ENCODE results near the gene GPR158.
A peak's percentile ranks its signal among the peaks of the same experiment; 100 is the strongest.

Gene GPR158

GRCh38 chr10:25232204-25232603 is 57.4 kb downstream of the GPR158 start:
- Histone ChIP-seq H3K4ac (ENCODE audit: low read depth, low read length) (no peak overlapping the region), H2BK12ac (ENCODE audit: low read length) (no peak overlapping the region), H3K27ac (ENCODE audit: low read depth, low read length) (no peak overlapping the region), H2AFZ (ENCODE audit: insufficient read depth, low read length, poor library complexity) (no peak overlapping the region), H3K36me3 (ENCODE audit: control insufficient read depth in 1 of 2, insufficient read depth in 2 of 2, low read length in 2 of 2) (no peaks in the 10 kb centered on the region), H3K18ac (ENCODE audit: low read length) (no peak overlapping the region), H2AK5ac (ENCODE audit: low read length) (no peak overlapping the region), H3K9ac (ENCODE audit: low read length) (no peak overlapping the region), H3K9me3 (ENCODE audit: insufficient read depth, low read depth, low read length) (no peaks in the 10 kb centered on the region), H3K79me2 (ENCODE audit: control insufficient read depth, insufficient read depth, low read length, poor library complexity) (no peaks in the 10 kb centered on the region), H2BK120ac (ENCODE audit: insufficient read depth, low read length, poor library complexity) (no peak overlapping the region), H3K14ac (ENCODE audit: low read length) (no peak overlapping the region), H2BK5ac (ENCODE audit: low read depth, low read length, poor library complexity) (no peak overlapping the region), H3K4me1 (ENCODE audit: control insufficient read depth in 1 of 2, insufficient read depth in 2 of 2, low read length in 2 of 2) (no peaks in the 10 kb centered on the region), H3K4me3 (ENCODE audit: low read depth, low read length) (no peak overlapping the region), H3K4me2 (ENCODE audit: low read length) (no peak overlapping the region), H4K8ac (ENCODE audit: low read depth, low read length) (no peak overlapping the region), H4K12ac (ENCODE audit: low read depth, low read length) (no peak overlapping the region), H3K23ac (ENCODE audit: low read length) (no peak overlapping the region), H4K91ac (ENCODE audit: low read depth, low read length) (no peak overlapping the region), H3K79me1 (ENCODE audit: low read length) (no peaks in the 10 kb centered on the region), H3K27me3 (ENCODE audit: insufficient read depth, low read length) (no peaks in the 10 kb centered on the region)
- no CpG with 5 or more reads among the region's 2 CpGs for WGBS (ENCODE audit: extremely low coverage, insufficient coverage, insufficient read length)
- no peak for DNase-seq

GRCh38 chr10:25245165-25245564 is 70.4 kb downstream of the GPR158 start:
- no peak overlapping the region for H4K8ac ChIP-seq (ENCODE audit: low read depth, low read length)
- no peak overlapping the region for H2BK120ac ChIP-seq (ENCODE audit: insufficient read depth, low read length, poor library complexity)
- no peak overlapping the region for H2AK5ac ChIP-seq (ENCODE audit: low read length)
- H3K36me3 ChIP-seq (ENCODE audit: control insufficient read depth in 1 of 2, insufficient read depth in 2 of 2, low read length in 2 of 2), result no peaks in the 10 kb centered on the region
- no peak overlapping the region for H3K14ac ChIP-seq (ENCODE audit: low read length)
- H3K79me2 ChIP-seq (ENCODE audit: control insufficient read depth, insufficient read depth, low read length, poor library complexity), result no peaks in the 10 kb centered on the region
- no peak overlapping the region for H3K18ac ChIP-seq (ENCODE audit: low read length)
- H3K27me3 ChIP-seq (ENCODE audit: insufficient read depth, low read length), result no peaks in the 10 kb centered on the region
- no CpG with 5 or more reads among the region's 1 CpG for WGBS (ENCODE audit: extremely low coverage, insufficient coverage, insufficient read length)
- no peak overlapping the region for H3K23ac ChIP-seq (ENCODE audit: low read length)
- H2AFZ ChIP-seq (ENCODE audit: insufficient read depth, low read length, poor library complexity), result no peak overlapping the region
- H3K4me3 ChIP-seq (ENCODE audit: low read depth, low read length), result no peak overlapping the region
- H3K4me1 ChIP-seq (ENCODE audit: control insufficient read depth in 1 of 2, insufficient read depth in 2 of 2, low read length in 2 of 2), result no peaks in the 10 kb centered on the region
- no peak for DNase-seq
- H3K4ac ChIP-seq (ENCODE audit: low read depth, low read length), result no peak overlapping the region
- no peaks in the 10 kb centered on the region for H3K9me3 ChIP-seq (ENCODE audit: insufficient read depth, low read depth, low read length)
- no peak overlapping the region for H4K91ac ChIP-seq (ENCODE audit: low read depth, low read length)
- no peak overlapping the region for H2BK12ac ChIP-seq (ENCODE audit: low read length)
- no peak overlapping the region for H4K12ac ChIP-seq (ENCODE audit: low read depth, low read length)
- H3K4me2 ChIP-seq (ENCODE audit: low read length), result no peak overlapping the region
- no peak overlapping the region for H3K9ac ChIP-seq (ENCODE audit: low read length)
- H3K27ac ChIP-seq (ENCODE audit: low read depth, low read length), result no peak overlapping the region
- no peaks in the 10 kb centered on the region for H3K79me1 ChIP-seq (ENCODE audit: low read length)
- no peak overlapping the region for H2BK5ac ChIP-seq (ENCODE audit: low read depth, low read length, poor library complexity)

DNA sequence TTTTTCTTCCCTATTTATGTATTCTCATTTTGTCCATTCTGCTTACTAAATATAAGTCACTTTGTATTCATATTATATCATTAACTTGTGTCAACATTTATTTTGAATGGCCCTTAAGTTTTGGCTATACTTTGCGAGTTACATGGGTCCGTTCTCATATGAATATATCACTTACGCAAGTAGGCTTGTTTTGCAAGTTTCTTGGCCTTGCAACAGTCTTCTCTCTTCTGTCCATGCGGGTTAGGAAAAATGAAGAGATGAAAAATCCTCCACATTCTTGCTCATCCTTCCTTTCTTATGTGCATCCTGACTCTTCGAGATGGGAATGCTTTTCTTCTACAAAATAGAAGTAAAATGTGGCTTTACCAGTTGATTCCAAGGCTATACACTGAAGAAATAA is 82.8 kb downstream of the GPR158 start:
- no peak overlapping the region for H4K8ac ChIP-seq (ENCODE audit: low read depth, low read length)

GRCh38 chr10:25261110-25261509 is 86.3 kb downstream of the GPR158 start:
- H4K12ac ChIP-seq (ENCODE audit: low read depth, low read length), result no peak overlapping the region
- H3K27me3 ChIP-seq (ENCODE audit: insufficient read depth, low read length), result no peaks in the 10 kb centered on the region
- no peaks in the 10 kb centered on the region for H3K79me2 ChIP-seq (ENCODE audit: control insufficient read depth, insufficient read depth, low read length, poor library complexity)
- no peak overlapping the region for H2BK5ac ChIP-seq (ENCODE audit: low read depth, low read length, poor library complexity)
- no peak overlapping the region for H3K27ac ChIP-seq (ENCODE audit: low read depth, low read length)
- H3K9me3 ChIP-seq (ENCODE audit: insufficient read depth, low read depth, low read length), result no peaks in the 10 kb centered on the region
- no peak overlapping the region for H3K14ac ChIP-seq (ENCODE audit: low read length)
- no peak overlapping the region for H2AFZ ChIP-seq (ENCODE audit: insufficient read depth, low read length, poor library complexity)
- H4K8ac ChIP-seq (ENCODE audit: low read depth, low read length), result no peak overlapping the region
- no peak for DNase-seq
- no peak overlapping the region for H2BK12ac ChIP-seq (ENCODE audit: low read length)
- no peak overlapping the region for H2AK5ac ChIP-seq (ENCODE audit: low read length)
- H3K4me1 ChIP-seq (ENCODE audit: control insufficient read depth in 1 of 2, insufficient read depth in 2 of 2, low read length in 2 of 2), result no peaks in the 10 kb centered on the region
- no CpG with 5 or more reads among the region's 2 CpGs for WGBS (ENCODE audit: extremely low coverage, insufficient coverage, insufficient read length)
- H3K4me3 ChIP-seq (ENCODE audit: low read depth, low read length), result no peak overlapping the region
- no peak overlapping the region for H3K23ac ChIP-seq (ENCODE audit: low read length)
- no peak overlapping the region for H3K9ac ChIP-seq (ENCODE audit: low read length)
- H3K36me3 ChIP-seq (ENCODE audit: control insufficient read depth in 1 of 2, insufficient read depth in 2 of 2, low read length in 2 of 2), result no peaks in the 10 kb centered on the region
- H3K79me1 ChIP-seq (ENCODE audit: low read length), result no peaks in the 10 kb centered on the region
- H3K18ac ChIP-seq (ENCODE audit: low read length), result no peak overlapping the region
- no peak overlapping the region for H3K4me2 ChIP-seq (ENCODE audit: low read length)
- H4K91ac ChIP-seq (ENCODE audit: low read depth, low read length), result no peak overlapping the region
- no peak overlapping the region for H3K4ac ChIP-seq (ENCODE audit: low read depth, low read length)
- no peak overlapping the region for H2BK120ac ChIP-seq (ENCODE audit: insufficient read depth, low read length, poor library complexity)

More for the DNA sequence above, 82.8 kb downstream of the GPR158 start:
- Histone ChIP-seq H2BK12ac (ENCODE audit: low read length) (no peak overlapping the region), H3K4me2 (ENCODE audit: low read length) (no peak overlapping the region), H3K27ac (ENCODE audit: low read depth, low read length) (no peak overlapping the region), H2AFZ (ENCODE audit: insufficient read depth, low read length, poor library complexity) (no peak overlapping the region), H3K36me3 (ENCODE audit: control insufficient read depth in 1 of 2, insufficient read depth in 2 of 2, low read length in 2 of 2) (no peaks in the 10 kb centered on the region), H3K14ac (ENCODE audit: low read length) (no peak overlapping the region), H3K4me3 (ENCODE audit: low read depth, low read length) (no peak overlapping the region), H3K9me3 (ENCODE audit: insufficient read depth, low read depth, low read length) (no peaks in the 10 kb centered on the region), H3K4me1 (ENCODE audit: control insufficient read depth in 1 of 2, insufficient read depth in 2 of 2, low read length in 2 of 2) (no peaks in the 10 kb centered on the region), H2AK5ac (ENCODE audit: low read length) (no peak overlapping the region), H3K79me2 (ENCODE audit: control insufficient read depth, insufficient read depth, low read length, poor library complexity) (no peaks in the 10 kb centered on the region), H4K91ac (ENCODE audit: low read depth, low read length) (no peak overlapping the region), H4K12ac (ENCODE audit: low read depth, low read length) (no peak overlapping the region), H3K79me1 (ENCODE audit: low read length) (no peaks in the 10 kb centered on the region), H3K9ac (ENCODE audit: low read length) (no peak overlapping the region), H2BK5ac (ENCODE audit: low read depth, low read length, poor library complexity) (no peak overlapping the region), H3K23ac (ENCODE audit: low read length) (no peak overlapping the region), H3K18ac (ENCODE audit: low read length) (no peak overlapping the region), H3K4ac (ENCODE audit: low read depth, low read length) (no peak overlapping the region), H2BK120ac (ENCODE audit: insufficient read depth, low read length, poor library complexity) (no peak overlapping the region), H3K27me3 (ENCODE audit: insufficient read depth, low read length) (no peaks in the 10 kb centered on the region)
- DNase-seq, result peak; percentile 59 to 93
- WGBS (ENCODE audit: extremely low coverage, insufficient coverage, insufficient read length), result no CpG with 5 or more reads among the region's 5 CpGs

Data from trophoblast cell (in vitro differentiated cells and primary cell).